Measurements from ENCODE around the gene ELL2. TPM values are rescaled to one million over a fixed set of nuclear protein-coding genes. Genes with fewer than 3 reads are reported as not detected.
A peak's percentile ranks its signal among the peaks of the same experiment; 100 is the strongest.

The ELL2 gene
- total and polyA plus RNA-seq, 2 experiments from 2014 or later: 18.7 to 41.8 TPM

- Histone ChIP-seq H3K27ac (peak overlapping the region; percentile 50), H3K4me1 (ENCODE audit: low read depth) (peaks cover 37% of the 10 kb centered on the region), H3K27me3 (no peaks in the 10 kb centered on the region), H3K9me3 (ENCODE audit: low read depth) (no peaks in the 10 kb centered on the region), H3K36me3 (no peaks in the 10 kb centered on the region), H3K4me3 (no peak overlapping the region)
- DNase-seq (ENCODE audit: low read depth in 1 of 2, low spot score in 1 of 2): peak; percentile 38 to 47
- TF ChIP-seq CTCF (IDR thresholded peaks at IDR 0.05; ENCODE audit: low read depth, low read length): no peak
Measured at GRCh38 chr5:95940758-95941682, 20.6 kb downstream of the ELL2 start.

GRCh38 chr5:95939465-95939864 is 22.2 kb downstream of the ELL2 start:
- no peak for TF ChIP-seq CTCF (IDR thresholded peaks at IDR 0.05; ENCODE audit: low read depth, low read length)
- Histone ChIP-seq H3K27me3 (no peaks in the 10 kb centered on the region), H3K36me3 (no peaks in the 10 kb centered on the region), H3K4me1 (ENCODE audit: low read depth) (peaks cover 42% of the 10 kb centered on the region), H3K27ac (no peak overlapping the region), H3K9me3 (ENCODE audit: low read depth) (no peaks in the 10 kb centered on the region), H3K4me3 (no peak overlapping the region)
- no peak for DNase-seq (ENCODE audit: low read depth in 1 of 2, low spot score in 1 of 2)

GRCh38 chr5:95938766-95939165 is 22.9 kb downstream of the ELL2 start:
- Histone ChIP-seq H3K4me3 (no peak overlapping the region), H3K9me3 (ENCODE audit: low read depth) (no peaks in the 10 kb centered on the region), H3K4me1 (ENCODE audit: low read depth) (peaks cover 46% of the 10 kb centered on the region), H3K27me3 (no peaks in the 10 kb centered on the region), H3K27ac (no peak overlapping the region), H3K36me3 (no peaks in the 10 kb centered on the region)
- no peak for DNase-seq (ENCODE audit: low read depth in 1 of 2, low spot score in 1 of 2)
- no peak for TF ChIP-seq CTCF (IDR thresholded peaks at IDR 0.05; ENCODE audit: low read depth, low read length)

GRCh38 chr5:95938347-95938746 is 23.3 kb downstream of the ELL2 start:
- Histone ChIP-seq H3K27ac (no peak overlapping the region), H3K4me3 (no peak overlapping the region), H3K36me3 (no peaks in the 10 kb centered on the region), H3K4me1 (ENCODE audit: low read depth) (peaks cover 46% of the 10 kb centered on the region), H3K27me3 (no peaks in the 10 kb centered on the region), H3K9me3 (ENCODE audit: low read depth) (no peaks in the 10 kb centered on the region)
- TF ChIP-seq CTCF (IDR thresholded peaks at IDR 0.05; ENCODE audit: low read depth, low read length): no peak
- DNase-seq (ENCODE audit: low read depth in 1 of 2, low spot score in 1 of 2): no peak

- H3K4me3 ChIP-seq: no peak overlapping the region
- TF ChIP-seq CTCF (IDR thresholded peaks at IDR 0.05; ENCODE audit: low read depth, low read length): no peak
- H3K27ac ChIP-seq: no peak overlapping the region
- DNase-seq (ENCODE audit: low read depth in 1 of 2, low spot score in 1 of 2): no peak
- H3K36me3 ChIP-seq: no peaks in the 10 kb centered on the region
- peaks cover 46% of the 10 kb centered on the region for H3K4me1 ChIP-seq (ENCODE audit: low read depth)
- H3K9me3 ChIP-seq (ENCODE audit: low read depth): no peaks in the 10 kb centered on the region
- no peaks in the 10 kb centered on the region for H3K27me3 ChIP-seq
Measured at GRCh38 chr5:95937607-95938152, 24.0 kb downstream of the ELL2 start.
